ENCODE results near the gene NSFL1C.
A peak's percentile ranks its signal among the peaks of the same experiment; 100 is the strongest.

NSFL1C gene

DNA sequence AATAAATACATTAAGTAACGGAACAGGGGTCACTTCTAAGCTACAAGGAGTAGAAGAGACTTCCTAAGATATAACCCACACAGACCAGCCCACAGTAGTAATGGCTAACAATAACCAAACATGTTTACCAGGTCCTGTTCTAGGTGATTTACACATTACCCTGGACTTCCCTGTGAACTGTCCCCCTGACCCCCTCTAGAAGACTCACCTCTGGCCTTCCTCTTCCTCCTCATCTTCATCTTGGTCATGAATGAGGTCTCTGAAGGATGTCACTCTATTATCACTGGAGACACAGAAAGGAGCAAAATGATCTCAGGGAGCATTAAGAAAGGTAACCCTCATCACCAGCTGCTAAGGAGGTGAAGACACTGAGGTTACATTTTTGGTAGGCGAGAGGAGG is 8.7 kb downstream of the NSFL1C start:
- DNase-seq = no peak

- no peak for DNase-seq
Measured at GRCh38 chr20:1456300-1456699, 10.3 kb downstream of the NSFL1C start.

DNA sequence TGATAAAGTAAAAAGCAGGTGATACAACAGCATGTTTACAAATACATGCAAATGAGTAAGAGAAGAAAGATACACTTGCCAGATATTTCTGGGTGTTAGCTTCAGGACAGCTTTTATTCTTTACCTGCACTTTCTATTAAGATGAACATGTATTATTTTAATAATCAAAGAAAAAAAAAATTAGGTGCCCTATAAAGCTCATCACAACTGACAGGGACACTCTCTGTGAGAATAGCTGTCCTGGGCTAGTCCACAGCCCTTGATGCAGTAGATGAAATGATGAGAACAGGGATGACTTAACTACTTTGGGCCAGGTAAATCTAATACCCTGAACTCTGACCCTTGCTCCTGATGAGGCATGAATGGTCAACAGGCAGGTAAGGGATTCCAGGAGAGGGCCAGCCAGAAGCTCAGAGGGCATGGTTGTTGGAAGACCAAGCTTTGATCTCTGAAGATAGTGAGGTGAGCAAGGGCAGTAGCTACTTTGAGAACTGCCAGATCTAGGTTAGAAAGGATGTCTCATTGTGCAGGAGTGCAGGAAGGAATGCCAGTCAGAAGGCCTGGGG is 15.6 kb downstream of the NSFL1C start:
- no peak for DNase-seq

DNA sequence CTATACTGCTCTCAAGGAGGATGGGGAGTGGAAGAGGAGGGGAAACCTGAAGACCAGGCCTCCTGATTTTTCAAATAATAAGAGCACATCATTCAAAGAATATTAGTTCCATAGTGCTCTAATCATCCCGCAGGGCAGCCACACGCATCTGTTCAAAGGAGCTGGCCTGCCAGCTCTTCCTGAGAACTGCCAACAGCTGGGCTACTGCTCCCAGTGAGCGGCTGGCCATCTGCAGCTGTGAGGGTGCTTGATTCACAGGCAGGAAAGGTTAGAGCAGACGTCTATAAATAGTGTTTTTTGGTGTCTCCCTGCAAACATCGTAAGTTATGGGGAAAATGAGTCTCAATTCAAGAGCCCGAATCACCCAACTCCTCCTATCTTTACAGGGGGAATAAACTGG is 17.3 kb downstream of the NSFL1C start:
- no peak for DNase-seq

DNA sequence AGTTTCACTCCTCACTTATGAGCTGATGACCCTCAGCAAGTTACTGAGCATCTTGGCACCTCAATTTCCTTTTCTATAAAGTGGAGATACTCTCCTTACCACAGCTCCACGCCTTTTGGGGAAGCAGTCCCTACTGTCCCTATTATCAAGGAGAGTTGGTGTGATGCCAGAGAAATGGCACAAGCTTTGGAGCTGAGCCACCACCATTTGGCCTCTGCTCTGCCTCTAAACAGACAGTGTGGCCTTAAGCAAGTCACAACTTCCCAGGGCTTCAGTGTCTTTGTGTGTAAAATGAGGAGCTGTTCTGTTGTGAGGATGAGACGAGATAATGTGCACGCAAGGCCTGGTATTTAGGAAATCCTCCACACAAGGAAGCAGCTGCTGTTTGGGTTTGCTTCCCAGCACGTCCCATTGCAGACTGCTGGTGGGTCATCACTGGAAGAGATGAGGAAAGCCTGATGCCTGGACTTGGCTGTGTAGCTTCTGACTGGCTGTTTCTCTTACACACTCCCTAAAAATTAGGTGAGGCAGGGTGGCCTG is 18.5 kb downstream of the NSFL1C start:
- DNase-seq = no peak

- DNase-seq = no peak
Measured at GRCh38 chr20:1446536-1446935, 20.1 kb downstream of the NSFL1C start.

DNA sequence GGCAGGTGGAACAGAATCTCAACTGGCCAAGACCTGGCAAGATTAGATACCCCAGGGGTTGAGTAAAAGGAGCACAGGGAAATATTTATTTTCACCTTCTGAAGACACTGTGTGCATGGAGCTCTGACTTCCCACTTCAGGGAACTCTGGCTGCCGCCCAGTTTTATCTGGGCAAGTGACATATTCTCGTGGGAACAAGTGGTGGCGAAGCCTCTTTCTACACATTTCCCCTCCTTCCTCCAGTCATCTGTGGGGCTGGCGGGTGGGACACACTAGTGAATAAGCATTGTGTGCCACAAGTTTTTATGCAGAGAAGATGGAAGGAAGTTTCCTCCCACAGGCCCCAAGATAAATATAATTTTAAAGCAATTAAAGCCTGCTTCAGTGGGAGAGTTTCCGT is 23.6 kb downstream of the NSFL1C start:
- DNase-seq = no peak

GRCh38 chr20:1442304-1442703 is 24.3 kb downstream of the NSFL1C start:
- no peak for DNase-seq

DNA sequence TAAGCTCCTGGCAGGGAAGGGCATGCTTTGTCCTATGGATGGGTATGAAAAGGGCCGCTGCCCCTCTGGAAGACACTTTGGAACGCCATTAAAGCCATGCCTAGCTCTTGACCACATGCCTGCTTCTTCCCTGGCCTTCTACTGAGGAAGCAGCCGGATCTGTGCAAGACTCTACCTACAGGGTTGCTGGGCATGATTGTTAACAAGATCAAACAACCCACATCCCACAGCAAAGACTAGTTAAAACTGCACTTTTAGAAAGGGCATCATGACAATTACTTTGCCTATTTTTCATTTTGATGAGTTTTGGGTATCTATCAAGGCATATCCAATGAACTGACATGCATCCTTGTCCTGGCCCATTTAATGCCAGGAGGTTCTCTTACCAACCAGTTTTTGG is 25.5 kb downstream of the NSFL1C start:
- no peak for DNase-seq

- peak in 1 of 2 experiments; percentile 18 for DNase-seq
Measured at GRCh38 chr20:1440024-1440423, 26.6 kb downstream of the NSFL1C start.

GRCh38 chr20:1438361-1438760 is 28.3 kb downstream of the NSFL1C start:
- no peak for DNase-seq

DNA sequence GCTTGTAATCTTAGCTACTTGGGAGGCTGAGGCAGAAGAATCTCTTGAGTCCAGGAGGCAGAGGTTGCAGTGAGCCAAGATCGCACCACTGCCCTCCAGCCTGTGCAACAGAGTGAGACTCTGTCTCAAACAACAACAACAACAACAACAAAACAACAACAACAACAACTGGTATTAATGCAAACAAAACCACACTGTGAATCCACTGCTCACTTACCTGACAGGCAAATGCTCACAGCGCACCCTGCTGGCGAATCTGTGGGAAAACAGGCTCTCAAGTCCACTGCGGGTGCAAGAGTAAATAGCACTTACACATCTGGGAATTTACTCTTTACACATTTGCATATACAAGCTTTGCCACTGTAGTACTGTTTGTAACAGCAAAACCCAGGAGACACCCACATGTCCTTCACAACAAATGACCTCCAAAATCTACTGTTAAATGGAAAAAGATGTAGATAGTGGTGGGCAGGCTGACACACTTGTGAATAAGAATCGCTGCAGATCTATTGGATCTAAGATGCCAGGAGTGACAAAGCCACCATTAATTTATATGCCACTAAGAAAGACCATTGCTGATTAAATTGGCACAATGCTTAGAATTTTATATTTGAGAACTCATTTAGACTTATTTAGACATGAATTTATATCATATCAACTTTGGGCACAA is 29.3 kb downstream of the NSFL1C start:
- DNase-seq = peak; percentile 80 to 85

DNA sequence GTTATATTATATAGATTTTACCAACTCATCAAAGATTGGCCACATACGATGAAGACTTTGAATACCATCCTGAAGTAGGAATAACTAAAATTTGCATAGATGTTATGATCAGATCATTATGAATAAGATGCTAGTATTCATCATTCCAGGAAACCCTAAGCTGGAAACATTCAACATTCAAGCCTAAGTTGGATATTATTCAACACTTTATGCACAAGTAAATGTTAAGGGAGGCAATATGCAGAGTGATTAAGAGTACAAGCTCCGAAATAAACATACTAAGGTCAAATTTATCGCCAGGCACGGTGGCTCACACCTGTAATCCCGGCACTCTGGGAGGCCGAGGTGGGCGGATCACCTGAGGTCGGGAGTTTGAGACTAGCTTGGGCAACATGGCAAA is 30.4 kb downstream of the NSFL1C start:
- no peak for DNase-seq

- no peak for DNase-seq
Measured at GRCh38 chr20:1435337-1435699, 31.3 kb downstream of the NSFL1C start.

DNA sequence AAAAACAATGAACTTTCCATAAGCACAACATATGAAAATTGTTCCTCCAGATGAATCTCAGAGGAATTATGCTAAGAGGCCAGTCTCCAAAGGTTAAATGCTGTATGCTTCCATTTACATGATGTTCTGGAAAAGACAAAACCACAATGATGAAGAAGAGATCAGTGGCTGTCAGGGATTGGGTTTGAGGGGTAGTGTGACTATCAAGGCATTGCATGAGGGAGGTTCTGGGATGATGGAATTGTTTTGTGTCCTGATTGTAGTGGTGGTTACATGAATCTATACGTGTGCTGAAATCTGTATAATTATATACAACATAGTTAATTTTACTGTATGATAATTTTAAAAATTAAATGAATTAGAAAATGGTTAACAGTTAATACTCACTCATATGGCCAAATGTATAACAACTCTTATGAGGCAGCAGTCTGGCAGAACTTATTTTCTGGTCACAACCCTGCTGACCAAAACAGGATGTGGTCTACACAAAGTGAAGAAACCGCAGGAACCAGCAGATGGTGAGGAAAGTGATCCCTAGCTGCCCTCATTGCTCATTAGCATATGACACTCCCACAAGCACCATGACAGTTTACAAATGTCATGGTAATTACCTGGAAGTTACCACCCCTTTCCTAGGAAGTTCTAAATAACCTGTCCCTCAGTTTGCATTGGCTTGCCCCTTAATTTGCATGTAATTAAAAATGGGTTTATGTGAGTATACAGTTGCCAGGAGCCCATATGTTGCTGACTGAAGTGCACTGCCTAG is 31.9 kb downstream of the NSFL1C start:
- DNase-seq = peak; percentile 57 to 68

DNA sequence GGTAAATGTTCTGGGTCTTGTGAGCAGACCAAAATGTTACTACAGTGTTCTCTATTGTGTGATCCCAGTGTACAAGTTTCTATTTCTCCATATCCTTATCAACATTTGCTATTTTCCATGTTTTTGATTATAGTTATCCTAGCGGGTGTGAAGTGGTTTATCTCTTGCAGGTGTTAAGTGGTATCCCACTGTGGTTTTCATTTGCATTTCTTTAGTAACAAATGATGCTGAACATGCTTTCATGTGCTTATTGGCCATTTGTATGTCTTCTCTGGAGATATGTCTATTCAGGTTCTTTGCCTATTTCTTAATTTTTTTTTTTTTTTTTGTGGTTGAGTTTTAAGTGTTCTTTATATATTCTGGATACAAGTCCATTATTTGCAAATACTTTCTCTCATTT is 35.5 kb downstream of the NSFL1C start:
- DNase-seq = no peak

DNA sequence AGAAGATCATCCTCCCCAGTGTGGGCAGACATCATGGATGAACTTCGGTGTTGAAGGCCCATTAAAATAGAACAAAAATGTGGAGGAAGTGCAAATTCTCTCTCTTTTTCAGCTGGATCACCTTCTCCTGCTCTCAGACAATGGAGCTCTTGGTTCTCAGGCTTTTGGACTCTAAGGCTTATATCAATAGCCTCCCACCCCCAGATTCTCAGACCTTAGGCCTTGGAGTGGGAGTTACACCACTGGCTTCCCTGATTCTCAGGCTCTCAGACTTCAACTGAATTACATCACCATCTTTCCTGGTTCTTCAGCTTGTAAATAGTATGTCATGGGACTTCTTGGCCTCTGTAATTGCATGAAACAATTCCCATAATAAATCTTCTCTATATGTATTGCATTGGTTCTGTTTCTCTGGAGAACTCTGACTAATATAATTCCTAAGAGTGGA is 36.6 kb downstream of the NSFL1C start:
- no peak for DNase-seq

DNA sequence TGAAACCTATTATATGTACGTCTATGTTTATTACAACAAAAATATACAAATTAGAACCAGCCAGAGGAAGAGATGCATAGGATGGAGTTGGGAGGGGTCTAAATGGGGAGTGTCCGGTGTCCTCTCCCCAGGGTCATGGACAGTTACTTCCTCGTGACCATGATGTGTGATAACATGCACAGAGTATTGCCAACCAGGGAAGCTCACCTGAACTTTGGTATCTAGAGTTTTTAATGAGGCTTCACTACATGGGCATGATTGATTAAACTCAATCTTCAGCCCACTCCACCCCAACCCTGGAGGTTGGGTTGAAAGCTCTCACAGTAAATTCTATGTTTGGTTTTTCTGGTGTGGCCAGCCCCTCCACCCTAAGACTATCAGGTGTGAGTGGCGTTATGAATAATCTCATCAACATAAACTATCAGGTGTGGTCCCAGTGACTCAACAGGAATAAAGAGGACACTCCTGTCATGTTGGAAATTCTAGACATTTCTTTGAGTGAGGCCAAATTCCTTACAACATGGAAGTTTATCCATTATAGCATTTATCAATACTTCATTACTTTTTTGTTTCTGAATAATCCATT is 37.4 kb downstream of the NSFL1C start:
- DNase-seq = no peak

DNA sequence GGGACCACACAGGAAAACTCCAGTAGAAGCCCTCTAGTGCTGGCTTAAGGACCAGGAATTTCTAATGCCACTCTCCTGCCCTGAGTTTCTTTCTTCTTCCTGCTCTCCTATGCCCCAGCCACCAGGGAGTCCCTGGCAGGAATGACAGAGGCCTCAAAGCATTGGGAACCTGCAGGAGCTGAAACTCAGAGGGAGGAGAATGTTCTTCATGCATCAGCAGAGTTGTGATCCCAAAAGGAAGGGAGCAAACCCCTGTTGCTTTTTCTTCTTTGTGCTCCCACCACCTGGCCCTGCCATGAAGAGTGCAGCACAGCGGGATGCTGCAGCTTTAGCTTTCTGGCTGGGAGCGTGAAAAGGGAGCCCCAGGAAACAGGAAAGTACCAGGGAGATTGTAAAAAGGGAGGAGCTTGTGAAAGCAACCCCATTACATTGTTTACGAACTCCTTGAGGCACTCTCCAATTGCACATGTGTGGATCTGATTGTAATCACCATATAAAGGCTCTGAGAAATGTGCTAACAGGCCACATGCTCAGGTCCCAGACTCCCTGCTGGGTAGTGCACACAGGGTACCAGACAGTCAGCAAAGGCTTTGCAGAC is 39.1 kb downstream of the NSFL1C start:
- DNase-seq = no peak

DNA sequence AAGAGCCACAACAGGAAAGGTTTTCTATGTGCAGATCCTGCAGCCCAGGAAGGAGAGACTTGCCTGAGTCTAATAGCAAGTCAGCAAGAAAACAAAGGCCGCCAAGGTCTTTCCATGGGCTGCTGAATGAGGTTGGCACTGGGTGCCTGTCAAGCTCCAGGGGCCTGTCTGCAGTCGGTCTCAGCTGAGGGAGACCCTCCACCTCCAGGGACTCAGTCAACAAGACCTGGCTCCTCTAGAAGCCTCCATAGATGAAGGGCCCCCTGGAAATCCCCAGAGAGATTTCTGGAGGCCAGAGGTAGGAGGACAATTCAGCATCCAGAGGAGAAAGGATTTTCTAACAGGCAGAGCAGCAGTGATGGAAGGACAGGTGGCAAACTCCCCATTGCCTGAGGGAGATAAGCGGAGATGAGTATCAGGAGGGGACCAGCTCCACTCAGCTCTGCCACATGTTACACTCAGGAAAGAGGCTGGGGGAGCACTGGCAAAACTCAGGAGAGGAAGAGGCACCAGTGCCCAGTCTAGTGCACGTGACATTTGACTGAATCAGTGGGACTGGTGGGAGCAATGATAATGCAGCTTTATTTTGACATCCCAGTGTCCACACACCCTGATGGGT is 40.3 kb downstream of the NSFL1C start:
- no peak for DNase-seq

DNA sequence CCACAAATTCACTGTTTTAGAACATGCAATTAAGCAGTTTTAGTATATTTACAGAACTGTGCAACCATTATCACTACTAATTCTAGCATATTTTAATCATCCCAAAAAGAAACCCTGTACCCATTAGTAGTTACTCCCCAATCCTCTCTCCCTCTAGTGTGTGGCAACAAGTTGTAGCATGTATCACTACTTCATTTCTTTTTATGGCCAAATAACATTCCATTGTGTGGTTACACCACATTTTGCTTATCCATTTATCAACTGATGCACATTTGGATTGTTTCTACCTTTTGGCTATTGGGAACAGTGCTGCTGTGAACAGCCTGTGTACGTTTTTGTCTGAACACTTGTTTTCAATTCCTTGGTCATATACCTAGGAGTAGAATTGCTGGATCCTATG is 42.3 kb downstream of the NSFL1C start:
- no peak for DNase-seq

DNA sequence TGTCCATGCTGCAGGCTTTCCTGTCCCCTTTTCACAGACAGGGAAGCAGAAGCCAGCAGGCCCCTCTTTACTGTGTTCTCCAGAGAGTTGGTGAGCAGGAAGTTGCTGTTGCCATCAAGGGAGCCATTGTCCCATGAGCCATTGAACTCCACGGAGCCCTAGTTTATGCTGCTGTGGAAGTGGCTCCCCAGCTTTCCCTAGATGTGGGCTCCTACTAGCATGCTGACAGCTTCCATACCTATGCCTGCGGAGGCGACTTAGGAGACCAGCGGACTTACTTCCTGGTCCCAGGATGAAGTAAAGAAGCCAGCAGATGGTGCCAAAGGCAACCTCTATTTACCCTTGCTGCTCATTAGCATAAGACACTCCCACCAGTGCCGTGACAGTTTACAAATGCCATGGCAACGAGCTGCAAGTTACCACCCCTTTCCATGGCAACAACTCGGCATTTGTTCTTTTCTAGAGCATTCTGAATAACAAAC is 43.0 kb downstream of the NSFL1C start:
- no peak for DNase-seq

DNA sequence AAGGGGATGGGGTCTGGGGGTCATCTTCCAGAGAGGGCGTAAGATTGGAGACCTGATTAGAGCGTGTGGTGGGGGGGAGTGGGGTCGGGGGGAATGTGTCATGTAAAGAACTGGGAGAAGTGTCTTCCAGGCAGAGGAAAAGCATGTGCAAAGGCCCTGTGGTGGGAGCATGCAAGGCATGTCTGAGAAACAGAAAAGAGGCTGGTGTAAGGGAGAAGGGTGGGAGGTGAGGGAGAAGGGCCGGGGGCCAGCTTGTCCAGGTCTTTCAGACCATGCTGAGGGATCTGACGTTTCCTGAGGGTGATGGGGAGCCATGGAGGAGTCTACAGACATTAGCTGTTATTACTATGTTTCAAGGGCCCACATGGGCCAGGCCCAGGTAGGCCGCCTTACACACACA is 43.4 kb downstream of the NSFL1C start:
- DNase-seq = no peak
